ENCODE measurements around the gene MAN2B2.
"Not testable (repeated sequence)": the region's sequence is repeated elsewhere in the genome, so short reads cannot be mapped to it uniquely, and the experiment has no call there.

Gene MAN2B2

GRCh38 chr4:6647169-6647568 is 72.2 kb downstream of the MAN2B2 start:
- no peak for DNase-seq

- no peak for DNase-seq
Measured at GRCh38 chr4:6647582-6648230, 72.7 kb downstream of the MAN2B2 start.

- no peak for DNase-seq
Measured at GRCh38 chr4:6649216-6649615, 74.2 kb downstream of the MAN2B2 start.

- not testable (repeated sequence) for DNase-seq
Measured at GRCh38 chr4:6654211-6654610, 79.2 kb downstream of the MAN2B2 start.

- not testable (repeated sequence) for DNase-seq
Measured at GRCh38 chr4:6655291-6655690, 80.3 kb downstream of the MAN2B2 start.

- DNase-seq, result no peak
Measured at GRCh38 chr4:6655924-6656323, 80.9 kb downstream of the MAN2B2 start.

- no peak for DNase-seq
Measured at GRCh38 chr4:6657242-6658208, 82.5 kb downstream of the MAN2B2 start.

GRCh38 chr4:6658209-6658595 is 83.2 kb downstream of the MAN2B2 start:
- DNase-seq, result no peak

GRCh38 chr4:6658597-6659075 is 83.6 kb downstream of the MAN2B2 start:
- no peak for DNase-seq

GRCh38 chr4:6659897-6660296 is 84.9 kb downstream of the MAN2B2 start:
- DNase-seq, result no peak

- no peak for DNase-seq
Measured at GRCh38 chr4:6660430-6660829, 85.4 kb downstream of the MAN2B2 start.

GRCh38 chr4:6662591-6662990 is 87.6 kb downstream of the MAN2B2 start:
- DNase-seq, result no peak

- DNase-seq, result no peak
Measured at GRCh38 chr4:6663596-6664393, 88.8 kb downstream of the MAN2B2 start.

- DNase-seq, result no peak
Measured at GRCh38 chr4:6665320-6665654, 90.3 kb downstream of the MAN2B2 start.

- DNase-seq, result no peak
Measured at GRCh38 chr4:6668391-6668790, 93.4 kb downstream of the MAN2B2 start.

- DNase-seq, result no peak
Measured at GRCh38 chr4:6671648-6672047, 96.7 kb downstream of the MAN2B2 start.

- DNase-seq, result no peak
Measured at GRCh38 chr4:6672131-6672530, 97.1 kb downstream of the MAN2B2 start.

GRCh38 chr4:6672541-6673190 is 97.7 kb downstream of the MAN2B2 start:
- DNase-seq, result not testable (repeated sequence)
